ENCODE data around the gene HERC5. TPM values are rescaled to one million over a fixed set of nuclear protein-coding genes. Genes with fewer than 3 reads are reported as not detected.

Gene HERC5
- total RNA-seq, 4 donors from 2014 or later = 8.1 to 9.7 (median 8.7) TPM

- TF ChIP-seq CTCF (IDR thresholded peaks at IDR 0.05) (no peak), POLR2A (IDR thresholded peaks at IDR 0.05) (no peak)
- WGBS, 2 donors = 90 to 100% methylated on average over 2 of the region's 2 CpGs
- no peaks in the 10 kb centered on the region for H3K27me3 ChIP-seq
- no peak overlapping the region for H3K27ac ChIP-seq
- no peak overlapping the region for H3K4me3 ChIP-seq (replicated peaks in 1 of 3)
- no peaks in the 10 kb centered on the region for H3K9me3 ChIP-seq
- no peaks in the 10 kb centered on the region for H3K36me3 ChIP-seq
- DNase-seq = no peak
- intact Hi-C loops (cut with DNase I) = no loop called here
- H3K4me1 ChIP-seq = peaks cover 0 to 5% of the 10 kb centered on the region in 2 donors
These were observed 5.7 kb upstream of the HERC5 start for GRCh38 chr4:88451205-88451604.

GRCh38 chr4:88452912-88453311 lies 4.0 kb upstream of the HERC5 start:
- Histone ChIP-seq H3K36me3 (no peaks in the 10 kb centered on the region), H3K4me1 (no peaks in the 10 kb centered on the region), H3K27ac (no peak overlapping the region), H3K27me3 (no peaks in the 10 kb centered on the region), H3K9me3 (no peaks in the 10 kb centered on the region), H3K4me3 (replicated peaks in 1 of 3) (no peak overlapping the region)
- intact Hi-C loops (cut with DNase I) = no loop called here
- TF ChIP-seq POLR2A (IDR thresholded peaks at IDR 0.05) (no peak), CTCF (IDR thresholded peaks at IDR 0.05) (no peak)
- 83 to 96% methylated on average over 1 to 2 of the region's 2 CpGs for WGBS, 2 donors
- no peak for DNase-seq

GRCh38 chr4:88457307-88458103 lies 586 bp downstream of the HERC5 start:
- no peaks in the 10 kb centered on the region for H3K4me1 ChIP-seq
- no peaks in the 10 kb centered on the region for H3K36me3 ChIP-seq
- H3K9me3 ChIP-seq = no peaks in the 10 kb centered on the region
- TF ChIP-seq CTCF (IDR thresholded peaks at IDR 0.05) = no peak
- TF ChIP-seq POLR2A (IDR thresholded peaks at IDR 0.05) = no peak
- DNase-seq = peak; percentile 58 to 66
- no peaks in the 10 kb centered on the region for H3K27me3 ChIP-seq
- H3K27ac ChIP-seq = peak overlapping the region; percentile 61 to 91 (median 88)
- peak overlapping the region; percentile 48 to 77 (median 59) for H3K4me3 ChIP-seq (replicated peaks in 1 of 3)
- WGBS, 2 donors = 15 to 25% methylated on average over 20 to 46 of the region's 75 CpGs
- intact Hi-C loops (cut with DNase I) = loop anchor here (5.0 kb wide), 1 partner anchor 80 kb away; the partner anchor contains the start of gene HERC6

- Histone ChIP-seq H3K4me3 (replicated peaks in 1 of 3) (peak overlapping the region in 1 of 3 donors; percentile 77), H3K27ac (peak overlapping the region in 1 of 3 donors; percentile 91), H3K27me3 (no peaks in the 10 kb centered on the region), H3K36me3 (no peaks in the 10 kb centered on the region), H3K9me3 (no peaks in the 10 kb centered on the region), H3K4me1 (no peaks in the 10 kb centered on the region)
- TF ChIP-seq POLR2A (IDR thresholded peaks at IDR 0.05) (no peak), CTCF (IDR thresholded peaks at IDR 0.05) (no peak)
- intact Hi-C loops (cut with DNase I) = loop anchor here (5.0 kb wide), 1 partner anchor 81 kb away; the partner anchor contains the start of gene HERC6
- WGBS, 2 donors = 71 to 72% methylated on average over 7 of the region's 7 CpGs
- no peak for DNase-seq
These were observed 1.3 kb downstream of the HERC5 start for GRCh38 chr4:88458104-88458740.
